ENCODE results near the gene DPH3.

DNA sequence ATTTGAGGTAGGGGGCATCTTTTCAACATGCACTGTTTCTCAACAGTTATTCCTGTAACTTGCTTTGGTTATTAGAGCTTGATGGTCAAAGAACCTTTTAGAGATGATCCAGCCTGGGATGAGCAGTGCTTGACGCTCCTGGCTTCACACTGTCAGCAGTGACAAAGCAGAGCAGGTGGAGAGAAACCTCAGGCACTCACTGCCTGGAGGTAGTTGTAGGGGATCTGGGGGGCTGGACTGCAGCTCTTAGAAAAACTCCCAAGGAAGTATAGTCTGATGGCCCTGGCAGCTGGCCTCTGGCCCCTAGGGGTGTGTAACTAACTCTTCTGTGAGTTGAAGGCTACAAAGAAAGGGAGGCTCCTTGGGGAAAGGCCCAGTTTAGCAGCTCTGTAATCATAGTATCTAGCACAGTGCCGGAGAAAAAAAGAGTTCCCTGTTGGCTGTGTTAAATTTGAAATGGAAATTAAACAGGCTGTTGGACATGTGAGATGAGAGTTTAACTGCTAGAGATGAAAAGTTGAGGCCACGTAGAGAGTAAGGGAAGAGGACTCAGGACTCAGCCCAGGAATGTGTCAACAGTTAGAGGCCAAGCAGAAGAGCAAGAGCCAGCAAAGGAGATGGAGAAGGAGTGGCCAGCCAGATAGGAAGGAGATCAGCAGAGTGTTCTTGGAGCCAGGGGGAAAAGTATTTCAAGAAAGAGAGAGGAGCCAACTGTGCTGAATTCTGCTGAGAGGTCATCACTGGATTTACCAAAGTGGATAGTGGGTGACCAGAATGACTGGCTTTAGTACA lies 14.5 kb upstream of the DPH3 start:
- TF ChIP-seq POLR2AphosphoS5 (IDR thresholded peaks at IDR 0.05; ENCODE audit: low read depth, low read length): no peak
- TF ChIP-seq, protein P1, sequence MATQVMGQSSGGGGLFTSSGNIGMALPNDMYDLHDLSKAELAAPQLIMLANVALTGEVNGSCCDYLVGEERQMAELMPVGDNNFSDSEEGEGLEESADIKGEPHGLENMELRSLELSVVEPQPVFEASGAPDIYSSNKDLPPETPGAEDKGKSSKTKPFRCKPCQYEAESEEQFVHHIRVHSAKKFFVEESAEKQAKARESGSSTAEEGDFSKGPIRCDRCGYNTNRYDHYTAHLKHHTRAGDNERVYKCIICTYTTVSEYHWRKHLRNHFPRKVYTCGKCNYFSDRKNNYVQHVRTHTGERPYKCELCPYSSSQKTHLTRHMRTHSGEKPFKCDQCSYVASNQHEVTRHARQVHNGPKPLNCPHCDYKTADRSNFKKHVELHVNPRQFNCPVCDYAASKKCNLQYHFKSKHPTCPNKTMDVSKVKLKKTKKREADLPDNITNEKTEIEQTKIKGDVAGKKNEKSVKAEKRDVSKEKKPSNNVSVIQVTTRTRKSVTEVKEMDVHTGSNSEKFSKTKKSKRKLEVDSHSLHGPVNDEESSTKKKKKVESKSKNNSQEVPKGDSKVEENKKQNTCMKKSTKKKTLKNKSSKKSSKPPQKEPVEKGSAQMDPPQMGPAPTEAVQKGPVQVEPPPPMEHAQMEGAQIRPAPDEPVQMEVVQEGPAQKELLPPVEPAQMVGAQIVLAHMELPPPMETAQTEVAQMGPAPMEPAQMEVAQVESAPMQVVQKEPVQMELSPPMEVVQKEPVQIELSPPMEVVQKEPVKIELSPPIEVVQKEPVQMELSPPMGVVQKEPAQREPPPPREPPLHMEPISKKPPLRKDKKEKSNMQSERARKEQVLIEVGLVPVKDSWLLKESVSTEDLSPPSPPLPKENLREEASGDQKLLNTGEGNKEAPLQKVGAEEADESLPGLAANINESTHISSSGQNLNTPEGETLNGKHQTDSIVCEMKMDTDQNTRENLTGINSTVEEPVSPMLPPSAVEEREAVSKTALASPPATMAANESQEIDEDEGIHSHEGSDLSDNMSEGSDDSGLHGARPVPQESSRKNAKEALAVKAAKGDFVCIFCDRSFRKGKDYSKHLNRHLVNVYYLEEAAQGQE (IDR thresholded peaks at IDR 0.05; ENCODE audit: insufficient read depth in 1 of 2, low read depth in 2 of 2, low read length in 2 of 2): no peak
- no peak for TF ChIP-seq SIN3A (IDR thresholded peaks at IDR 0.05; ENCODE audit: borderline replicate concordance, insufficient read depth, low read length)
